ENCODE results near the gene TAF11. TPM values are rescaled to one million over a fixed set of nuclear protein-coding genes. Genes with fewer than 3 reads are reported as not detected.

TAF11 gene
- total and polyA plus RNA-seq, 2 of the 8 experiments (the other 6 are each of a cell fraction or from before 2014, with no cell fraction given), result 38.2 to 48.6 TPM

DNA sequence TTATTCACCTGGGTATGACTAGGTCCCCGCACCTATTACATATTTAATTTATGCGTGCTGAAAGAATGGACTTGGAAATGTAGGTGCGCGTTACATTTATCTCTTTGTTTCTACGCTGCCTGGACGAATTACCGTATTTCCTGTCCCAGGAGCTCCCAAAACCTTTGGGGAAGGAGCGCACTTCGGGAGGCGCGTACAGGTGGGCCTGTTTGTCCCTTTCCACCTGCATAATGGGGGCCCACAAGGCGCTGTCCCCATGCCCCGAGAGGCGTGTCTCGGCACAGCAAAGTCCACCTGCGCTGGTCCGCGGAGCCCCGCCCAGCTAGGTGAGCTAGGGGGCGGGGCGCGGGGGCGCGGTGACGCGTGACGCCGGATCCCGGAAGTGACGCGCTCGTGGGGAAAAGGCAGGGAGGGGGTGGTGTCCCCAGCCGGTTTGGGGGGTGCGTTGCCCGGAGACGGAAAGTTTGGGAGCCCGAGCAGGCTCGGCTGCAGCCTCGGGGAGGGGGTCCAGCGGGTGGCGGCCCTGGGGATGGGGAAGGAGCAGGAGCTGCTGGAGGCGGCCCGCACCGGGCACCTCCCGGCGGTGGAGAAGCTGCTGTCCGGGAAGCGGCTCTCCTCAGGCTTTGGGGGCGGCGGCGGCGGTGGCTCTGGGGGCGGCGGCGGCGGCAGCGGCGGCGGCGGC lies 1.2 kb upstream of the TAF11 start, which contains the start of gene ANKS1A (continued):
- TF ChIP-seq GABPA (IDR thresholded peaks at IDR 0.05; ENCODE audit: borderline replicate concordance, insufficient read depth, low read length) (no peak; the same call in 1 of the 2 replicates), POLR2A (IDR thresholded peaks at IDR 0.05; ENCODE audit: control extremely low read depth in 1 of 2, low read depth in 2 of 2, low read length in 2 of 2) (peak; percentile 63 to 83), SAP30 (IDR thresholded peaks at IDR 0.05; ENCODE audit: insufficient read depth, insufficient replicate concordance, low read length) (no peak), TAF7 (optimal IDR thresholded peaks at IDR 0.05; ENCODE audit: borderline replicate concordance, low read depth, low read length) (peak; percentile 37), SIN3A (conservative IDR thresholded peaks at IDR 0.05 in 1 of 2, IDR thresholded peaks at IDR 0.05 in 1 of 2; ENCODE audit: low read depth in 1 of 2, low read length in 2 of 2) (peak in 1 of 2 experiments; percentile 81; a peak in 2 of 4 replicates), CHD1 (IDR thresholded peaks at IDR 0.05; ENCODE audit: low read depth, low read length) (no peak), SUZ12 (IDR thresholded peaks at IDR 0.05; ENCODE audit: low read length) (no peak), FOSL1 (IDR thresholded peaks at IDR 0.05; ENCODE audit: insufficient read depth, low read depth, low read length) (no peak), EP300 (IDR thresholded peaks at IDR 0.05; ENCODE audit: borderline replicate concordance in 1 of 2, low read depth in 2 of 2, low read length in 2 of 2) (no peak; a peak in 1 of 3 replicates), EGR1 (IDR thresholded peaks at IDR 0.05; ENCODE audit: borderline replicate concordance, low read depth, low read length) (peak; percentile 78; the same call in 1 of the 2 replicates), KDM1A (IDR thresholded peaks at IDR 0.05; ENCODE audit: borderline replicate concordance, low read length) (no peak), EZH2 (IDR thresholded peaks at IDR 0.05; ENCODE audit: low read depth, low read length, severe bottlenecking) (no peak), BRCA1 (IDR thresholded peaks at IDR 0.05; ENCODE audit: low read depth, low read length) (no peak), SP2 (IDR thresholded peaks at IDR 0.05; ENCODE audit: low read length) (no peak), POLR2AphosphoS5 (IDR thresholded peaks at IDR 0.05; ENCODE audit: low read depth, low read length) (peak; percentile 92; the same call in 1 of the 2 replicates), ZNF274 (IDR thresholded peaks at IDR 0.05; ENCODE audit: borderline replicate concordance, extremely low read depth, low read length) (no peak)
- TF ChIP-seq, protein P1, sequence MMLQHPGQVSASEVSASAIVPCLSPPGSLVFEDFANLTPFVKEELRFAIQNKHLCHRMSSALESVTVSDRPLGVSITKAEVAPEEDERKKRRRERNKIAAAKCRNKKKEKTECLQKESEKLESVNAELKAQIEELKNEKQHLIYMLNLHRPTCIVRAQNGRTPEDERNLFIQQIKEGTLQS (IDR thresholded peaks at IDR 0.05; ENCODE audit: insufficient read depth, low read depth, low read length), result no peak
- TF ChIP-seq, protein P2, sequence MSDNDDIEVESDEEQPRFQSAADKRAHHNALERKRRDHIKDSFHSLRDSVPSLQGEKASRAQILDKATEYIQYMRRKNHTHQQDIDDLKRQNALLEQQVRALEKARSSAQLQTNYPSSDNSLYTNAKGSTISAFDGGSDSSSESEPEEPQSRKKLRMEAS (IDR thresholded peaks at IDR 0.05), result peak; percentile 78
